Gastroesophageal sphincter (tissue), 4 donors: ENCODE results near the gene RBM19. TPM values are rescaled to one million over a fixed set of nuclear protein-coding genes. Genes with fewer than 3 reads are reported as not detected.

Experiments
- ATAC-seq: fragments of 150-250 bp; one replicate; pipeline ENCODE4 v1.9.1; 2016; ENCODE audit warnings: mild to moderate bottlenecking, moderate library complexity
- H3K27ac ChIP-seq, 4 donors: fragments of 200-600 bp; sonication (generic) in 3 of 4; 1 replicate in 3 of 4; 2 replicates in 1 of 4; pipeline ENCODE4 v1.5.1; 2016 to 2019
- H3K27me3 ChIP-seq: fragments of 200-600 bp; sonication (generic); one replicate; pipeline ENCODE4 v1.5.1; 2019
- H3K36me3 ChIP-seq, 2 donors: fragments of 200-600 bp; sonication (generic); one replicate each; pipeline ENCODE4 v1.5.1; 2019; ENCODE audit warnings: control low read depth in 1 of 2
- H3K4me1 ChIP-seq, 3 donors: fragments of 200-600 bp; sonication (generic); 1 replicate in 2 of 3; 2 replicates in 1 of 3; pipeline ENCODE4 v1.5.1; 2016 to 2019; ENCODE audit warnings: control low read depth in 2 of 3
- H3K4me3 ChIP-seq, 2 donors: fragments of 200-600 bp; sonication (generic); one replicate each; pipeline ENCODE4 v1.5.1; 2019; ENCODE audit warnings: mild to moderate bottlenecking in 1 of 2, moderate library complexity in 1 of 2
- H3K9me3 ChIP-seq, 3 donors: fragments of 200-600 bp; sonication (generic); one replicate each; pipeline ENCODE4 v1.5.1; 2017 to 2019; ENCODE audit warnings: control low read depth in 2 of 3
- CTCF ChIP-seq, 4 experiments: fragments of 200-600 bp in 2 of 4; fragments of 450-650 bp in 2 of 4; sonication (generic) in 1 of 4; IDR thresholded peaks; one replicate each; pipeline ENCODE4 v1.5.1; 2017 to 2019; ENCODE audit warnings: antibody characterized with exemption in 4 of 4, mild to moderate bottlenecking in 2 of 4, moderate library complexity in 2 of 4
- EP300 ChIP-seq: sonication (generic); formaldehyde crosslinking; IDR thresholded peaks from one replicate; pipeline ENCODE4 v1.6.1; 2017; ENCODE audit warnings: antibody characterized with exemption, mild to moderate bottlenecking
- POLR2A ChIP-seq, 2 donors: fragments of 450-650 bp; IDR thresholded peaks; one replicate each; pipeline ENCODE4 v1.6.1; 2017; ENCODE audit warnings: antibody characterized with exemption in 2 of 2, mild to moderate bottlenecking in 2 of 2, moderate library complexity in 1 of 2
- POLR2AphosphoS5 ChIP-seq: sonication (generic); formaldehyde crosslinking; IDR thresholded peaks from one replicate; pipeline ENCODE4 v1.6.1; 2017; ENCODE audit warnings: antibody characterized with exemption
- WGBS, 2 donors: methylation state at CpG; one replicate each; pipeline ENCODE4 v1.1.5; 2018; ENCODE audit warnings: low coverage in 1 of 2; 5-methylcytosine and 5-hydroxymethylcytosine counted together
- total RNA-seq, 4 donors: library from RNA; depleted of rRNA; stranded (reverse); fragments of >200 nt; gene quantifications; one replicate each; pipeline ENCODE4 v1.1.0, GENCODE V29; 2016

The RBM19 gene
- total RNA-seq, 4 donors from 2014 or later = 24.5 to 45.3 (median 33.9) TPM

- H3K4me3 ChIP-seq = no peak overlapping the region
- no peaks in the 10 kb centered on the region for H3K9me3 ChIP-seq
- 85 to 91% methylated on average over 12 to 13 of the region's 17 CpGs for WGBS, 2 donors
- no peaks in the 10 kb centered on the region for H3K27me3 ChIP-seq
- TF ChIP-seq POLR2A (IDR thresholded peaks at IDR 0.05) (no peak), POLR2AphosphoS5 (no peak), EP300 (no peak), CTCF (IDR thresholded peaks at IDR 0.05) (no peak)
- peaks cover 0 to 100% of the 10 kb centered on the region in 2 donors for H3K36me3 ChIP-seq
- ATAC-seq = no peak
- no peaks in the 10 kb centered on the region for H3K4me1 ChIP-seq
- H3K27ac ChIP-seq = no peak overlapping the region
Measured at GRCh38 chr12:113948151-113948914, 17.8 kb downstream of the RBM19 start.

GRCh38 chr12:113946175-113946574, 19.9 kb downstream of the RBM19 start:
- Histone ChIP-seq H3K4me1 (no peaks in the 10 kb centered on the region), H3K4me3 (no peak overlapping the region), H3K36me3 (peaks cover 0 to 100% of the 10 kb centered on the region in 2 donors), H3K9me3 (no peaks in the 10 kb centered on the region), H3K27me3 (no peaks in the 10 kb centered on the region), H3K27ac (no peak overlapping the region)
- WGBS, 2 donors = 83% methylated on average over 1 to 3 of the region's 8 CpGs
- no peak for ATAC-seq
- TF ChIP-seq POLR2A (IDR thresholded peaks at IDR 0.05) (no peak), POLR2AphosphoS5 (no peak), EP300 (no peak), CTCF (IDR thresholded peaks at IDR 0.05) (no peak)

DNA sequence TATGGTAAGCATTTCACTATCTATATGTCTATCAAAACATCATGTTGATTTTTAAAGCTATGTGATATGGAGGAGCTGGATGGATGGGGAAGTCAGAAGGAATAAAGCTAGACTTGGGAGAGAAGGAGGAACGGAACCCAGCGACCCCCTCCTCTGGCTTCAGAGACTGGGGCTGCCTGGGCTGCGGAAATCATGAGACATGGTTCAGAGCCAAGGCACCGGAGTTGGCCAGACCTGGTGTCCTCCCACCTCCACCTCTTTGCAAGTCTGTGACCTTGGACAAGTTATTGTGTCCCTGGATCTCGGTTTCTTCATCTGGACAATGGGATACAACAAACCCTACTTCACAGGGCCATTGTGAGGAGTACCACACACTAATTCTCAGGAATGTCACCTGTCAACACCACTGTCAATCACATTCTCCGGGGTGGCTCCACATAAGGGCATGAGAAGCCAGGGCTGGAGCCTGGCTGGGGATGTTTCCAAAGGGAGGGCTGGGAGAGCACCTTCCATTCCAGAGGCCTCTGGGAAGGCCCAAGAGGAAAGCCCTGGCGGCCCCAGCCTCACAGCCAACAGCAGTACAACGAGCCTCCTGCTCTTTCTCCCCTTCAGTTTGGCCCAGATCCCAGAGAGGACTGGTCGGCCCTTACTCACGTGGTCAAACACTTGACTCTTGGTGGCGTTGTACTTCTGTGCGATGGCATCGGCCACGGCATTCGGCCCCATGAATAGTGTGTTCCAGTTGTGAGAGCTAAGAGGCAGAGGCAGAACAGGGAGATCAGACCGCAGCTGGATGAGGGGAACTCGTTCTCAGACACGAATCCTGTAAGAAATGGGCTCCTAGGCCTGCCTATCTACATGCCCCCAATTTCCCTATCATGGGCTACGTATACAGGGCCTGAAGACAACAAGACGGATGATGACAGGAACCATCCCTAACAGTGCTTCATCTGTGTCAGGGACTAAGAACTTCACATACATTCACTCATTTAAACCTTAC, 20.7 kb downstream of the RBM19 start:
- no peak for TF ChIP-seq CTCF (IDR thresholded peaks at IDR 0.05)
- no peak for TF ChIP-seq POLR2A (IDR thresholded peaks at IDR 0.05)
- no peak for TF ChIP-seq EP300
- no peak for TF ChIP-seq POLR2AphosphoS5
- WGBS, 2 donors = 90 to 93% methylated on average over 6 to 9 of the region's 20 CpGs
- ATAC-seq = no peak
- Histone ChIP-seq H3K4me1 (no peaks in the 10 kb centered on the region), H3K9me3 (no peaks in the 10 kb centered on the region), H3K27ac (no peak overlapping the region), H3K27me3 (no peaks in the 10 kb centered on the region), H3K4me3 (no peak overlapping the region), H3K36me3 (peaks cover 0 to 100% of the 10 kb centered on the region in 2 donors)

DNA sequence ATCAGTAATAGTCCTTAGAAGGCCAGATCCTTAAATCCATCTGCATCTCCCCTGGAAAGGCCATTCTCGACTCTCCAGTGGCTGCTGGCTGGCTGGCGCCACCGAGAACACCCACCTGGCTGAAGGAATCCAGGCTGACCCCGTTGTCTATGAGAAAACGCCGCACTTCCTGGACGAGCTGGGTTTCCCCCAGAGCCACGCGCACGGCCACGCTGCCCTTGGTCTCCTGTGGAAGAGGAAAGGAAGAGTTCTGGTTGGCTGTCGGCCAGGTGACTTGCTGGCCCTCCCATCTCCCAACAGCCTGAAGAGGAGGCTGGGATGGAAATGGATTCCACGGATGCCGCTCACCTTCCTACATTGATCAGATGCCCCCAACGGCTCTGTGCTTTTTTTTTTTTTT, 23.9 kb downstream of the RBM19 start:
- TF ChIP-seq POLR2A (IDR thresholded peaks at IDR 0.05) (no peak), CTCF (IDR thresholded peaks at IDR 0.05) (no peak)
- Histone ChIP-seq H3K4me3 (no peak overlapping the region), H3K27me3 (no peaks in the 10 kb centered on the region), H3K36me3 (peaks cover 0 to 100% of the 10 kb centered on the region in 2 donors), H3K27ac (no peak overlapping the region), H3K9me3 (no peaks in the 10 kb centered on the region), H3K4me1 (no peaks in the 10 kb centered on the region)
- 100% methylated on average over 1 of the region's 15 CpGs; no CpG with 5 or more reads in 1 of the 2 donors for whole genome bisulfite sequencing, 2 donors
- no peak for ATAC-seq
